Caco-2 (cell line): ENCODE results near the gene GRIA4. TPM values are rescaled to one million over a fixed set of nuclear protein-coding genes. Genes with fewer than 3 reads are reported as not detected.

Source experiments
- BruUV-seq: library from RNA; stranded (reverse); fragments of 400-500 nt; replicated peaks from 2 replicates; lab custom pipeline; 2021; lab: Mats Ljungman, UMichigan
- CTCF ChIA-PET: fragments of 300-600 bp; sonication (Branson Sonifier 250); formaldehyde crosslinking; loops from one replicate; lab custom pipeline; 2022; ENCODE audit warnings: antibody characterized with exemption; lab: Charles Lee
- POLR2A ChIA-PET: fragments of 300-600 bp; sonication (Branson Sonifier 250); formaldehyde crosslinking; loops from one replicate; lab custom pipeline; 2022; ENCODE audit warnings: antibody characterized with exemption; lab: Charles Lee
- DNase-seq, 2 experiments: peaks; one replicate each; pipeline versions ENCODE4 v3.0.0 to v3.0.0-alpha.2; 2020 to 2022
- H3K27me3 ChIP-seq: replicated peaks from 2 replicates; pipeline ENCODE4 v1.6.0; 2011; ENCODE audit warnings: low read length; ENCODE audit not compliant: control insufficient read depth, insufficient read depth
- H3K36me3 ChIP-seq: 2 replicates; pipeline ENCODE4 v1.5.1; 2011; ENCODE audit warnings: low read length; ENCODE audit not compliant: control insufficient read depth, insufficient read depth
- H3K4me1 ChIP-seq: fragments of 250-450 bp; sonication (Bioruptor Pico); 2 replicates; pipeline ENCODE4 v1.5.1; 2020; ENCODE audit warnings: mild to moderate bottlenecking
- H3K4me3 ChIP-seq: 2 replicates; pipeline ENCODE4 v1.5.1; 2011; ENCODE audit warnings: low read depth, mild to moderate bottlenecking, control low read depth, low read length
- H3K9me3 ChIP-seq: fragments of 250-450 bp; sonication (Bioruptor Pico); 2 replicates; pipeline ENCODE4 v1.5.1; 2020; ENCODE audit warnings: mild to moderate bottlenecking, moderate library complexity
- H3K27ac Mint-ChIP-seq: one replicate; pipeline ENCODE4 v1.8.0; 2022; ENCODE audit warnings: mixed read lengths; ENCODE audit not compliant: unreplicated experiment
- H3K27me3 Mint-ChIP-seq: one replicate; pipeline ENCODE4 v1.8.0; 2022; ENCODE audit warnings: mixed read lengths; ENCODE audit not compliant: insufficient read depth, unreplicated experiment
- H3K36me3 Mint-ChIP-seq: one replicate; pipeline ENCODE4 v1.8.0; 2022; ENCODE audit warnings: mild to moderate bottlenecking, mixed read lengths; ENCODE audit not compliant: insufficient read depth, unreplicated experiment
- H3K4me1 Mint-ChIP-seq: one replicate; pipeline ENCODE4 v1.8.0; 2022; ENCODE audit warnings: low read depth, mixed read lengths; ENCODE audit not compliant: unreplicated experiment
- H3K4me3 Mint-ChIP-seq: one replicate; pipeline ENCODE4 v1.8.0; 2022; ENCODE audit warnings: mild to moderate bottlenecking, moderate library complexity, mixed read lengths; ENCODE audit not compliant: unreplicated experiment
- H3K9me3 Mint-ChIP-seq: one replicate; pipeline ENCODE4 v1.8.0; 2022; ENCODE audit warnings: mixed read lengths; ENCODE audit not compliant: unreplicated experiment
- intact Hi-C: fragments of 100-400 bp; cut with micrococcal nuclease; formaldehyde crosslinking; loops from one replicate; pipeline ENCODE4 v1.10.0; 2022; ENCODE audit not compliant: unreplicated experiment
- total RNA-seq: library from RNA; stranded (reverse); gene quantifications from 2 replicates; pipeline ENCODE4 v1.2.3, GENCODE V29; 2022
- TF ChIP-seq, protein P1 (sequence below), 2 experiments: fragments of 200-600 bp in 1 of 2; IDR thresholded peaks; 1 replicate in 1 of 2; 2 replicates in 1 of 2; pipeline versions ENCODE4 v1.5.1 to v1.8.0; 2011 to 2022; ENCODE audit warnings: antibody characterized with exemption in 1 of 2, control low read depth in 1 of 2, inconsistent platforms in 1 of 2, low read depth in 1 of 2, low read length in 1 of 2, mild to moderate bottlenecking in 1 of 2, moderate library complexity in 1 of 2; ENCODE audit not compliant: insufficient read depth in 1 of 2, severe bottlenecking in 1 of 2, unreplicated experiment in 1 of 2

GRIA4 gene
- total RNA-seq, 1 experiment from 2014 or later = not detected

DNA sequence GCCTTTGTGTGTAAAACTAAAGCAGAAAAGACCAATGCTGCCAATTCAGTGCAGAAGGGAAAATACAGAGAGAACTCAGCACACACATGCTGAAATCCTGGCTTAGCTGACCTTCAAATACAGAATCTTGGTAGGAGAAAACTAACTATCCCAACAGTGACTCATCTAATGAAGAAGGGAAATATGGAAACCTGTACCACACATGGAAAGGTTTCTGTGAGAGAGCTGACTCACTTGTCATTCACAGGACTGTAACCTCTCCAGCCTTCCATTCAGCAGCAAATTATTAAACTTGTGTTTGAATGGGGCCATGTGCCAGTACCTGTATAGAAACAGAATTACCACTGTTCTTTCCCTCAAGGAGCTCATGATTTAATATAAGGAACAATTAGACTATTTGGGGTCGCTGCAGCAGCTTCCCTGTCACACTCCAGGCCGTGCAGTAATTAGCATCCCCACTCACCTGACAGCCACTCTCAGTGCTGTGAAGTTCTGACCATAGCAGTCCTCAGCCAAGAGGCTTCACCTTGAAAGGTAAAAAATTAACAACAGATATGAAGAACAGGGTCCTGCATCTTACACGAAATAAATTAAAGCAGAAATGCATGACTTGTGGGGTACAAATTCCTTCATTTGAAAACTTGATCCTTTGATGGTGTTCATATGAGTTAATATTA lies 358.3 kb downstream of the GRIA4 start:
- TF ChIP-seq, protein P1, sequence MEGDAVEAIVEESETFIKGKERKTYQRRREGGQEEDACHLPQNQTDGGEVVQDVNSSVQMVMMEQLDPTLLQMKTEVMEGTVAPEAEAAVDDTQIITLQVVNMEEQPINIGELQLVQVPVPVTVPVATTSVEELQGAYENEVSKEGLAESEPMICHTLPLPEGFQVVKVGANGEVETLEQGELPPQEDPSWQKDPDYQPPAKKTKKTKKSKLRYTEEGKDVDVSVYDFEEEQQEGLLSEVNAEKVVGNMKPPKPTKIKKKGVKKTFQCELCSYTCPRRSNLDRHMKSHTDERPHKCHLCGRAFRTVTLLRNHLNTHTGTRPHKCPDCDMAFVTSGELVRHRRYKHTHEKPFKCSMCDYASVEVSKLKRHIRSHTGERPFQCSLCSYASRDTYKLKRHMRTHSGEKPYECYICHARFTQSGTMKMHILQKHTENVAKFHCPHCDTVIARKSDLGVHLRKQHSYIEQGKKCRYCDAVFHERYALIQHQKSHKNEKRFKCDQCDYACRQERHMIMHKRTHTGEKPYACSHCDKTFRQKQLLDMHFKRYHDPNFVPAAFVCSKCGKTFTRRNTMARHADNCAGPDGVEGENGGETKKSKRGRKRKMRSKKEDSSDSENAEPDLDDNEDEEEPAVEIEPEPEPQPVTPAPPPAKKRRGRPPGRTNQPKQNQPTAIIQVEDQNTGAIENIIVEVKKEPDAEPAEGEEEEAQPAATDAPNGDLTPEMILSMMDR (IDR thresholded peaks at IDR 0.05; ENCODE audit: insufficient read depth in 1 of 2, low read depth in 1 of 2, low read length in 1 of 2, severe bottlenecking in 1 of 2, unreplicated experiment in 1 of 2) = no peak
- intact Hi-C loops = no loop called here
- no peak for DNase-seq
- H3K4me3 ChIP-seq = no peak overlapping the region
- Mint-ChIP-seq H3K9me3 (no peaks in the 10 kb centered on the region), H3K4me3 (no peak overlapping the region), H3K27ac (no peak overlapping the region), H3K27me3 (no peaks in the 10 kb centered on the region), H3K36me3 (no peaks in the 10 kb centered on the region), H3K4me1 (no peaks in the 10 kb centered on the region)
- no TSS peak for BruUV-seq
- no peaks in the 10 kb centered on the region for H3K9me3 ChIP-seq
- ChIA-PET CTCF (no interaction called here), POLR2A (no interaction called here)
- H3K36me3 ChIP-seq = no peaks in the 10 kb centered on the region
- H3K4me1 ChIP-seq = no peaks in the 10 kb centered on the region
- H3K27me3 ChIP-seq = no peaks in the 10 kb centered on the region

DNA sequence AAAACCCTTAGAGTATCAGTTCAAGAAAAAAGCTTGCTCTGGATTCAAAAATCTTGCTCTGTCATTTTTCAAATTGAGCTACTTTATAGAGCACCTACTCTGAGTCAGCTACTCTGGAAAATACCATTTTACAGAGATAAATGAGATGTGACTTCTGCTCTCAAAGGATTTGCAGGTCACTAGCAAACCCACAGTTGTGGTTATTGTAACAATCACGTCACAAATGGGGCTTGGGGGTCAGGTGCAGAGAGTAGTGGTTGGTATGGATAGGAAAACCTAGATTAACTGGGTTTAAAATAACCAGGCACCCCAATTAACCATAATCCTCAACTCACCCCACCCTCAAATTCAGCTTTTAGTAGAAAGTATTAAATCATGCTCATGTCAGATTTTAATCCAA lies 359.9 kb downstream of the GRIA4 start:
- Mint-ChIP-seq H3K36me3 (no peaks in the 10 kb centered on the region), H3K9me3 (no peaks in the 10 kb centered on the region), H3K27ac (no peak overlapping the region), H3K4me3 (no peak overlapping the region), H3K4me1 (no peaks in the 10 kb centered on the region), H3K27me3 (peaks cover 3% of the 10 kb centered on the region)
- no peak overlapping the region for H3K4me3 ChIP-seq
- H3K9me3 ChIP-seq = no peaks in the 10 kb centered on the region
- TF ChIP-seq, protein P1 (IDR thresholded peaks at IDR 0.05; ENCODE audit: insufficient read depth in 1 of 2, low read depth in 1 of 2, low read length in 1 of 2, severe bottlenecking in 1 of 2, unreplicated experiment in 1 of 2) = no peak
- POLR2A ChIA-PET = no interaction called here
- no peaks in the 10 kb centered on the region for H3K36me3 ChIP-seq
- H3K27me3 ChIP-seq = no peaks in the 10 kb centered on the region
- DNase-seq = no peak
- intact Hi-C loops = no loop called here
- CTCF ChIA-PET = no interaction called here
- BruUV-seq = no TSS peak
- no peaks in the 10 kb centered on the region for H3K4me1 ChIP-seq

DNA sequence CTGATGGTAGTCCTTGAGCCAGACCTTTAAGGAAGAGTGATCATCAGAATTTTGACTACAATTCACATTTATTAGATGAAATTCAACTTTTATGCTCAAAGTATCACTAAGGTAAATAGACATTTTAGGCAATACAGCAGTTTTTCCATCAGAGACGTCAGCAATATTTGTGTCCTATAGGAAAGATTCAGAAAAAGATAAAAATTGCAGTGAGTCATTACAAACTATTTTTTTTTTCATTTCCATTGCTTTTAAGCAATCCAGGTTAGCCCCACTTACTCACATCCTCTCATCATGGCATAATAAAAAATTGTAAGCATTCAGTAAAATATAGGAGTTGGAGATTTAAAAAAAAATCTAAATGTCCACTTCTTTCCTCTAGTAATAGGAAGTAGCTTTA lies 365.3 kb downstream of the GRIA4 start:
- DNase-seq = no peak
- intact Hi-C loops = no loop called here
- Mint-ChIP-seq H3K36me3 (no peaks in the 10 kb centered on the region), H3K4me3 (no peak overlapping the region), H3K27me3 (peaks cover 3% of the 10 kb centered on the region), H3K27ac (no peak overlapping the region), H3K4me1 (no peaks in the 10 kb centered on the region), H3K9me3 (no peaks in the 10 kb centered on the region)
- no TSS peak for BruUV-seq
- Histone ChIP-seq H3K36me3 (no peaks in the 10 kb centered on the region), H3K9me3 (no peaks in the 10 kb centered on the region), H3K27me3 (no peaks in the 10 kb centered on the region), H3K4me3 (no peak overlapping the region), H3K4me1 (no peaks in the 10 kb centered on the region)
- TF ChIP-seq, protein P1 (IDR thresholded peaks at IDR 0.05; ENCODE audit: insufficient read depth in 1 of 2, low read depth in 1 of 2, low read length in 1 of 2, severe bottlenecking in 1 of 2, unreplicated experiment in 1 of 2) = no peak
- ChIA-PET POLR2A (no interaction called here), CTCF (no interaction called here)
